Activated naive CD4-positive, alpha-beta T cell treated with anti-CD3 and anti-CD28 coated beads, Interleukin-2, amount 50 U/mL, for 72 hours (primary cell): ENCODE data around the gene ZBBX. TPM values are rescaled to one million over a fixed set of nuclear protein-coding genes. Genes with fewer than 3 reads are reported as not detected.

ENCODE experiments used
- ATAC-seq, 2 donors: fragments of 150-1000 bp; cut with Tn5 transposase; 2 replicates each; pipeline ENCODE4 v1.10.0; 2021; ENCODE audit warnings: mild to moderate bottlenecking in 2 of 2, moderate library complexity in 2 of 2
- DNase-seq, 2 donors: peaks; one replicate each; pipeline ENCODE4 v3.0.0; 2021 to 2022; ENCODE audit warnings: low spot score in 2 of 2
- H3K27ac Mint-ChIP-seq, 2 donors: one replicate each; pipeline ENCODE4 v1.8.0; 2022; ENCODE audit warnings: mild to moderate bottlenecking in 2 of 2, mixed read lengths in 2 of 2
- H3K36me3 Mint-ChIP-seq, 2 donors: one replicate each; pipeline ENCODE4 v1.8.0; 2022; ENCODE audit warnings: mixed read lengths in 2 of 2
- H3K9me3 Mint-ChIP-seq, 2 donors: one replicate each; pipeline ENCODE4 v1.8.0; 2022; ENCODE audit warnings: mixed read lengths in 2 of 2
- total RNA-seq, 2 donors: library from RNA; stranded (reverse); gene quantifications; one replicate each; pipeline ENCODE4 v1.2.3, GENCODE V29; 2022

ZBBX gene
- total RNA-seq, 2 donors from 2014 or later: not detected

GRCh38 chr3:167241048-167241845 lies 138.8 kb downstream of the ZBBX start:
- no peaks in the 10 kb centered on the region for H3K36me3 Mint-ChIP-seq
- DNase-seq (no peak), ATAC-seq (no peak)
- H3K9me3 Mint-ChIP-seq: peaks cover 3 to 9% of the 10 kb centered on the region in 2 donors
- no peak overlapping the region for H3K27ac Mint-ChIP-seq

GRCh38 chr3:167228135-167228534 lies 152.0 kb downstream of the ZBBX start:
- no peak for DNase-seq
- H3K27ac Mint-ChIP-seq: no peak overlapping the region
- no peak for ATAC-seq
- no peaks in the 10 kb centered on the region for H3K36me3 Mint-ChIP-seq
- H3K9me3 Mint-ChIP-seq: peaks cover 5 to 9% of the 10 kb centered on the region in 2 donors

GRCh38 chr3:167225821-167226220 lies 154.3 kb downstream of the ZBBX start:
- no peak overlapping the region for H3K27ac Mint-ChIP-seq
- peaks cover under 1 to 10% of the 10 kb centered on the region in 2 donors for H3K9me3 Mint-ChIP-seq
- no peak for DNase-seq

GRCh38 chr3:167209011-167209410 lies 171.1 kb downstream of the ZBBX start:
- ATAC-seq (no peak), DNase-seq (no peak)
- Mint-ChIP-seq H3K27ac (no peak overlapping the region), H3K9me3 (peaks cover 15 to 16% of the 10 kb centered on the region in 2 donors), H3K36me3 (no peaks in the 10 kb centered on the region)

More at GRCh38 chr3:167225821-167226220, 154.3 kb downstream of the ZBBX start:
- H3K36me3 Mint-ChIP-seq: no peaks in the 10 kb centered on the region
- ATAC-seq: no peak

GRCh38 chr3:167203062-167203461 lies 177.0 kb downstream of the ZBBX start:
- Mint-ChIP-seq H3K27ac (no peak overlapping the region), H3K36me3 (no peaks in the 10 kb centered on the region), H3K9me3 (peaks cover 4 to 9% of the 10 kb centered on the region in 2 donors)
- no peak for ATAC-seq
- DNase-seq: no peak

- Mint-ChIP-seq H3K36me3 (no peaks in the 10 kb centered on the region), H3K27ac (no peak overlapping the region), H3K9me3 (peaks cover 3 to 4% of the 10 kb centered on the region in 2 donors)
- no peak for DNase-seq
- no peak for ATAC-seq
These were observed 181.0 kb downstream of the ZBBX start for GRCh38 chr3:167198949-167199600.

Other genes starting within 250 kb of the ZBBX start
- gene SERPINI2, start 93.7 kb upstream of the ZBBX start, total RNA-seq: not detected